Activated T-cell treated with anti-CD3 and anti-CD28 coated beads for 24 hours (primary cell): ENCODE results near the gene TMEM163.

Experiments
- DNase-seq: peaks from one replicate; pipeline ENCODE4 v3.0.0-alpha.2; 2020; ENCODE audit warnings: low read depth

TMEM163 gene

DNA sequence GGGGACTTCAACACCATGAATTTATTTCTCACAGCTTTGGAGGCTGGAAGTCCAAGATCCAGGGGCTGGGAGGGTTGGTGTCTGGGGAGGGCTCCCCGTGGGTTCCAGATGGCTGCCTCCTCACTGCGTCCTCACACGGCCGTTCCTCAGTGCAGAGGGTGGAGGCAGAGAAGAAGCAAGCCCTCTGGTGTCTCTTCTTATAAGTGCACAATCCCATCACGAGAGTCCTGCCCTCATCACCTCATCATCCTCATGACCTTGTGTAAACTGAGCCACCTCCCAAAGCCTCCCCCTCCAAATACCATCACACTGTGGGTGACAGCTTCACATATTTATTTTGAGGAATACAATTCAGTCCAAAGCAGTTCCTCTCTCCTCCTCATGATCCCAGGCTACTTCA is 26.3 kb downstream of the TMEM163 start:
- no peak for DNase-seq

DNA sequence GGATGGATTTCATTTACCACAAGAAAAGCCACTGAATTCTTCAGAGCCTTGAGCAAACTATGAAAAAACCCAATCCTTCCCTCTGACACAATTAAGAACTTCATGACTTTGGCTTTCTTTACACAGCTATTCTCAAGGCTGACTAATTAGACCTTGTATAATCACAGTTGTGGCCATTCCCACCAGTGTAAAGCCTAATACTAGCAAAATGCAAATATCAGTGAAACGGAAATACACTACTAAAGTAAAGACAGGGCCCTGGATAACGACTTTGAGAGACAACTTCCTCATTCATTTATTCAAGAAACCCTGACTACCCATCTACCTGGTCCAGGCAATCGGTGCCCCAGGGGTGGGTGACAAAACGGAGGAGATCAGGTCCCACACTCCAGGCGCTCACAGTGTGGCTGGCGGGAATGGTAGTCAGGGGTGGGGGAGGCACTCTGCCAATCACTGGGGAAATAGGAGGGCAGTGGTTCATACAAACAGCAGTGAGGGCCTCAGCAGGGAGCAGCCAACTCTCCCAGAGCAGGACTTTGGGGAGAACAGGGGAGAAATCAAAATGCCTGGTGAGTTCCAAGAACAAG is 28.1 kb downstream of the TMEM163 start:
- no peak for DNase-seq

DNA sequence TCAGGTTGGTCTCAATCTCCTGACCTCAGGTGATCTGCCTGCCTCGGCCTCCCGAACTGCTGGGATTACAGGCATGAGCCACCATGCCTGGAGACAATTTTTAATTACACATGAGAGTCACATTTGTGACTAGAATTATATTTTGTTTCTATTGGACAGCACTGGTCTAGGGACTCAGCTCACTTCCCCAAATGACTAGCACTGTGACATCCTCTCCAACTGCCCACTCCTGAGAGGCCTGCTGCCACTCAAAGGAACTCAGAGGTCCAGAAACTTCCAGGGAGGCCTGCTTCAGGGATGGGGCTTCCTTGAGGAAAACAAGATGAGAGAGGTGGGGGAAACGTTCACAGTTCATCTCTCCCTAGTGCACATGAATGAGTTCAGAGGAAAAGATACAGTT is 29.5 kb downstream of the TMEM163 start:
- DNase-seq, result no peak

DNA sequence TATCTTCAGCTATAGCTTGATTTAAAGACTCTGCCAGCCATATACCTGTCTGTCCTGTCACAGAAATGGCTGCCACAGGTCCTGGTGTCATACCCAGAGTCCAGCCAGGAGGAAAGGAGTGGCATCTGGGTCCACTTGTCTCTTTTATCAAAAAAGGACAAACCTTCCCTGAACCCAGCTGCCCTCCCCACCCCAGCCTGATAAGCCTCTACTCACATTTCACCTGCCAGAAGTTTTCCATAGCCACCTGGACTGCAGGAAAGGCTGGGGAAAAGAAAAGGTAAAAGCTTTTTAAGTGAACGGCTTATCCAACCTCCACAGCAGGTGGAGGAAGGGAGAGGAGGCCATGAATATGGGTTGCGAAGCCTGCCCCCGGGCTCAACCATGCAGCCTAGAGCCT is 32.8 kb downstream of the TMEM163 start:
- DNase-seq, result no peak

DNA sequence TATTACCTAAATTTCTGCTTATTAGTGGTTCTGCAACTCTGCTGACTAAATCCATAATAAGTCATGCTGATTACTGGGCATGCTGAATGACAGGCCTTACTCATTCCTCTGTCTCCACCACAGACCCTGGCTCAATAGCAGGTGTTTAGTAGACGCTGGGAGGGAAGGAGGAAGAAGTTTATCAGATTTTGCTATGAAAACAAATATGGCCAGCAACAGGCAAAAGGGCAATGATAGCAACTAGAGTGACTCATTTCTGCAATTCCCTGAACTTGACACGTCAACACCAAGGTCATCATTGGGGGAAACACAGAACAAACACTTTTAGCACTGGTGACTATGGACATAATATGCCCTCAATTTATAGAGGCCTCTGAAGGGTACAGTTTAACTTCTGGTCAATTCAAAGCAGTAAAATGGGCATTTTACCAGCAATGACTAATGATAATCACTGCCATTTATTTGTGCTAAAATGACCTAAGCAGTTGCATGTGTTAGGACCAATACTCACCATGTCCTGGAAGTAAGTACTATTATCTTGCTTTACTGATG is 35.2 kb downstream of the TMEM163 start:
- DNase-seq, result no peak

DNA sequence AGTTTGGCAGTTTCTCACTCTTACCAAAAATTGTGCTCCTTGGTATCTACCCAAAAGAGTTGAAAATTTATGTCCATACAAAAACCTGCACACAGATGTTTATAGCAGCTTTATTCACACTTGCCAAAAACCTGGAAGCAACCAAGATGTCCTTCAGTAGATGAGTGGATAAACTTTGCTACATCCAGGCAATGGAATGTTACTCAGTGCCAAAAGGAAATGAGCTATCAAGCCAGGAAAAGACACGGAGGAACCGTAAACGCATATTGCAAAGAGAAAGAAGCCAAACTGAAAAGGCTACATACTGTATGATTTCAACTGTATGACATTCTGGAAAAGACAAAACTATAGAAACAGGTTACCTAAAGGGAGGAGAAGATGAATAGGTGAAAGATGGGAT is 36.1 kb downstream of the TMEM163 start:
- DNase-seq, result no peak

DNA sequence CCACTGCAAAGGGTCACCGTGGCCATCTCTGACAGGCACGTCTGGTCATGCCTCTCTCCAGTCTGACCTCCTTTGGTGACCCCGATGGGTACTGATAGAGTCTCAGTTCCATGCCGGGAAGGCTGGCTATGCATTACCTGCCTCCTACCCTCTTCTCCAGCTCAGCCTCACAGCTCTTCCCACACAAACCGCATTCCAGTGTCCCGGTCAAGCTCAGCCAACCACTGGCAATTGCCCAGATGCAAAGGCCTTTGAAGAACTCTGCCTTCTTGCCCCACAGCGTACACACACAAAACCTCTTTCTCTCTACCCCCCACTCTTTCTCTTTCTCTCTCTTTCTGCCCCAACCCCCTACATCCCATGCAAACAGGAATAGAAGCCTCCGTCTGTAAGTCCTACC is 37.6 kb downstream of the TMEM163 start:
- DNase-seq, result no peak

DNA sequence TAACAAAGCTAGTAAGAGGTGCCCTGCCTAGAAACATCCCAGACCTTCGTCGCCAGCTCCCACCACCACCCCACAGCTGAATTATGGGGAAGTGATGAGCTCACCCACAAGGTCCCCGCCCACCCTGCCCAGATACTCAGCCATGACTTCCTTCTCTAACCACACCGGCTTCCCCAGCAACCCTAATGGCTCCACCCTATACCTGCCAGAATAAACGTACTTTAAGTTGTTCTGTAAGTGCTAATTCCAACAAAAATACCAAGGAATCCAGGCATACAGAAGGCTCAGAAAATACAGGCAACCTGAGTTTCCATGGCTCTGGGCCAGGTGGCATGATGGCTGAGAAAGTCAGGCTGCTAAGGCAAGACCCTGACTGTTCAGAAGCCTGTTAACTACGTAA is 39.1 kb downstream of the TMEM163 start:
- DNase-seq, result no peak

DNA sequence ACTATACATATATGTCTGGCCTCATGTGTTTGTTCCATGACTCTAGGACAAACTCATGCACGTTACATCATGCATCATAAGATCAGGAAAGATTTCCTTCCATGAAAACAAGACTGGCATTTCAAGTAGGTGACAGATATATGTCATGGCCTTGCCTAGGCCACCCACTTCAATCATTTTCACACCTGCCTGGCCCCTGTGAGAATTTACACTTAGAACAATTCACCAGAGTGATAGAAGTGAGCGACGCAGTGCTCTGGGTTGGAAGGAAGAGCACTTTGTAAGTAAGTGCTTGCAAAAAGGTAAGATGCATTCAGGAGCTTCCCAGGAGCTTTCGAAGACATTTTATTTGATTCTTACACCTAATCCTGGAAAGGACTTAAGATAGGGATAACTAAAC is 39.5 kb downstream of the TMEM163 start:
- no peak for DNase-seq

DNA sequence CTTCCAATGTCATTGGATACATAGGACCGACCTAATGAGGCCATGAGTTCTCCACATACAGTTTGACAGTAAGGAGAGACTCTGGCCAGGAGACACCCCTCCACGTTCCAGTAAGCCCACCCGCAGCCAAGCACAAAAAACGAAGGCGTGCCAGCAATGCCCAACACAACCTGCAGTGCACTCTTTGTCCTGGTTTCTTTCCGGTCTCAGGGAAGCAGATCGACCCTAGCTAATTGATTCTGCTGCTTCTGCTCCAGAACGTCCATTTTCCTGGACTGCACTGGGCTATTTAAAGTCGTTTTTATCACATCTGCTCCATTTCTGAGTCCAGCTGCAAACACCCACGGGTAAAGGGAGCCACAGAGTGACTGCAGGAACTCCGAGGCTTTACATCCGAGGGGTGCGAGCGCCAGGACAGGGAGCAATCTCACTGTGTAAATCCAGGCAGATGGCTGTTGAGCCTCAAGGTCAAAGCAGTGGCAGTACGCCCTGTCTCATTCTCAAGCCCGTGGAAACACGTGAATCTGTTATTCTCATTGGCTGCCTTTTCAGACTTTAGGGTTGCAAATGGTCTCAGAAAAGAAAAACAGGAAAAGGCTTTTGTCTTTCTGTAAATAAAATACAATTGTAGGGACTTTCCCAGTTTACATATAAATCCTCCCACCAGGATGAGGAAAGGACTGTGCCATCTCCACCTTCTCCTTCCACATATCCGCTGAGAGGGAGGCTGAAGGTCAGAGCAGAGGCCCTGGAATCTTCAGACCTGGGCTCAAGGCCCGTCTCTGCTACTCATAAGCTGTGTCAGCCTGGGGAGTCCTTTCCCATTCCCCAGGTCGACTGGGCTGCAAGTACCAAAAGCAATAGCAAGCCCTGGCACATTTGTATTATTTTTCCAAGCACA is 40.7 kb downstream of the TMEM163 start:
- no peak for DNase-seq

DNA sequence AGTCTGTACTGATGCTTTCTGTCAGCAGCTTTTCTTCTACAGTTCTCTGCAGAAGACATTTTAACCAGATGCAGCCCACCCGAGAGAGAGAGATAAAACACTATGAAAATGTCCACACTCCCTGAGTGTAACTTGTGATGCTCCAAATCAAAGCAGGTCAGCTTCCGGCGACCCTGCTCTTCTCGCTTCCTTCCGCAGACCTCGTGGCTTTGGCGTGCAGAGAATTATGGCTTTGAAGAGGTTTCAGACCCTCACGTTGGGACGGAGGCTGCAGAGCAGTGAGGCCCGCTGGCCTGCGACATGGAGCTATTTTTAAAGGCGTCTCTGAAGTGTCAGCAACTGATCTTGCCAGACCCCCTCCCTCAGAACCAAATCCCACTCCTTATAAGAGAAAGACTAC is 41.8 kb downstream of the TMEM163 start:
- DNase-seq, result no peak

DNA sequence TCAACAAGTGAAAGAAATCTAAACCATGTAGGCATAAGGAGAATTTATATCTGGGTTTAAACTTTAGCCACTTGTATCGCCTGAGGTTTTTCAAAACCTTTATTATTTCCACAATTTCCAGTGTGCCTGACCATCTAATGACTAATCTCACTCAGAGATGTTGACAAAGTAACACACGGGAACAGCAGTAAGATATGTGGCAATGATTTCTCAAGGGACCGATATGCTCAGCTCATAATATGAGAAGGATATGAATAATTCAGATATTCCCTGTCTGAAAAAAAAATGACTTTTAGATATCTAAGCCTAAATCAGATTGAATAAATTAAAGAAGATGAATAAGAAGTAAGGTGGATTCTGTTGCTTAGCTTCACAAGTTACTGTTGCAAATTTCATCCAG is 43.5 kb downstream of the TMEM163 start:
- DNase-seq, result no peak

DNA sequence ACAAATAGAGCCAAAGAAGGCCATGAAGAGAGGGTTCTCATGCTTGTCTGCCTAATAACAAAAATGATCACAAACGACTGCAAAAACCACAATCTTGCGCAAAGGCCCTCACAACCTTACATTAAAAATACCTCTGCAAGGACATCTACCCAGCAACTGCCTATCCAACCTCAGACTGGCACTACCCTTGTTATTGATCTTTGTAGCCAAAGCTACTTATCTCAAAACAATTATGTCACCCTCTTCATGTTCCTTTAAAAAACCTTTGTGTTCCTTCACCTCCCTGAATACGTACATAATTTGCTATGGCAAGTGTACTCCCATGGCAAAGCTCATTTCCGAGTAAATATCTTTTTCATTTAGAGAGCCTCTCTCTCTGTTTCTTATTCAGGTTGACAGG is 44.1 kb downstream of the TMEM163 start:
- no peak for DNase-seq

DNA sequence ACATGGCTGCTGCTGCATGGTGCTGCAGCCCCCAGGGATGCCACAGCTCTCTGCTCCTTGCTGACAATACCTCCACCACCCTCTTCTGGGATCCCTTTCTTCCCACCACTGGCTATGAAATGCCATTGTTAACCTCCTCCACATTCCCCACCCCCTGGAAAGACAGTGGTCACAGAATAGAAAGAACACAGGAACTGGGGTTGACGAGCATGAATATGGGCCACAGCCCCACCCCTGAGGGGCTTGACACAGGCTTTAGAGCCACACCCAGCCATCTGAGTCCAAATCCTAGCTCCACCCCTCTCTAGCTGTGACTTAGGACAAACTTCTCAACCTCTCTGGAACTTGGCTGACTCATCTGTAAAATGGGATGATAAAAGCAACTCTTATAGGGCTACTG is 47.3 kb downstream of the TMEM163 start:
- no peak for DNase-seq

DNA sequence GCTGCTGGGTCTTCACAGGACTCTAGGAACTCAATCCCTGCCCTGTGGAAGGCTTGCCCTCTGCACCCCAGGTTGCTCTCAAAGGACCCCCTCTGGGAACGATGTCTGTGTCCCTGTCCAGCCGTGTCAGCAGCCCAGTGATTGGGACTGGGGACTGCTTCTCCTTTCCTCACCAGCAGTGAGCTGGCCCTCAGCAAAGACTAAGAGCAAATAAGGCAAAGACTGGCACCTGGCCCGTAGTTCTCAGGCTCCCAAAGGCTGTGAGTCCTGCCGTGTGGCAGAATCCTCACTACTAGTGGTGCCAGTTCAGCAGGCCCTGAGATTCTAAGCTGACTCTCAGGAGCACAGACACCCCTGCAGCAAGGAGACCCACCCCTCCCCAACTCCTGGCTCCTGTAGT is 47.8 kb downstream of the TMEM163 start:
- no peak for DNase-seq

DNA sequence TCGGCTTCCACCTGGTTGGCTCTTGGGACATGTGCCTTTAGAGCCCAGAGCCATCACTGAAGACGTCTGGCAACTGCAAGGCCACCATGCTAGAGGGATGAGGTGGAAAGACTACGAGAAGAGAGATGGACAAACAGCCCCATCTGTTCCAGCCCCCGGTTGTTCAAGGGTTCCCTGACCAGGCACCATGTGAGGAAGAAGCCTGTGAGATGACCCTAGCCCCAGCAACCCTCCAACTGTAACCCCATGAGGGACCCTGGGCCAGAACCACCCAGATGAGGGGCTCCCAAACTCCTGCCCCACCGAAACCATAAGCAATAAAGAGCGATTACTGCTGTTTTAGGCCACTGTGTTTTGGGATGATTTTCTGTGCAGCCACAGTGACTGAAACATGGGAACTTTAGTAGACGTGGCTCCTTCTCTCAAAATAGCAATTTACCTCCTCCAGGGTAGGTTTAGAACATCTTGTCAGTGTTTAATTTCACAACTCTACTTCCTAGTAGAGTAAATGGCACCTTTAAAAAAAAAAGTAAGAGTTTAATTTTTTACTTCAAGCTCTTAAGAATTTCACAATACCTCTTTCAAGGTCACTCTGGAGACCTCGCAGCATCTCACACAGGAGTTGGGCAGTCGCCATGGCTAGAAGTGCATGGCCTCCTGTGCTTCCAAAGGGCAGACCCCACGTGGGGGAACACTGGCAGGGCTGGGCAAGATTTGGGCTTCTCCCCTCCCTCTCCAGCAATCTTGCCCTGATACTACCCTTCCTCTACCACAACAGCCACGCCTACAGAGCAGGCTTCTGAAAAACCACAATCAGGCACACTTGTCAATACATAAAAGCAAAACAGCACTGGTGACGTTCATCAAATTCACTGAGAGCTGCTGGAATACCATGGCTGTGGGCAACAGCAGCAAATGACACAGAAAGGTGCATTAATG is 48.8 kb downstream of the TMEM163 start:
- DNase-seq, result peak; percentile 20

DNA sequence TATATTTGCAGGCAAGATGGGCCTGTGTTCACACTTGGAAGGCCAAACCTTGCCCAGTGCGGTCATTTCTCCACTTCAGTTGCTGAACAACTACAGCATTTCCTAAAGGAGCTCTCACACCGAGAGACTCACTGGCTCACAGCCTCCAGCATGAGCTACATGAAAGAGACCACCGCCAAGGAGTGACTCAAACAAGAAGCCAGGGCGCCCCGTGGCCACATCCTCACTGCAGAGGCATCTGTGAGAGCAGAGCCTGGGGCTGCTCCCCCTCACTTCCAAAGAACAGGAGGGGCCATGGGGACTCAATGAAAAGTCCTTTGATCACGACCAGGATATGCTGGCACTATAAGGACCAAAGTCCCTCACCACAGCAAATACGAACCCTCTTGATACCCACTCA is 50.0 kb downstream of the TMEM163 start:
- DNase-seq, result peak; percentile 47

DNA sequence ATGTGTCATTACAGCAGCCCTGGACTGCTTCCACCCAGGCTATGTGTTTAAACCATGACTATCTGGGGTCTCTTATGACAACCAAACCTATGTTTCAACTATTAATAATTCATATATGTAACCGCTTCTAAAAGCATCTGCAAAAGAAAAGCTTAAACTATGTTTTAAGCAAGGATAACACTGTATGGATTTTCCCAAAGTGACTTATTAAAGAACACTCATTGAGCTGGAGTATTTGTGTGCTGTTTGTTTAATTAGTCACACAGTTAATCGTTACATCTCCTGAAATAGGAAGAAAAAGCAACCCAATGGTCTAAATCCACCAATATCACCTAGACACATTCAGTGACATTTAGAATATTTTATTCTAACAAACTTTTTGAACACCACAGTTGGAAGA is 51.3 kb downstream of the TMEM163 start:
- DNase-seq, result no peak

DNA sequence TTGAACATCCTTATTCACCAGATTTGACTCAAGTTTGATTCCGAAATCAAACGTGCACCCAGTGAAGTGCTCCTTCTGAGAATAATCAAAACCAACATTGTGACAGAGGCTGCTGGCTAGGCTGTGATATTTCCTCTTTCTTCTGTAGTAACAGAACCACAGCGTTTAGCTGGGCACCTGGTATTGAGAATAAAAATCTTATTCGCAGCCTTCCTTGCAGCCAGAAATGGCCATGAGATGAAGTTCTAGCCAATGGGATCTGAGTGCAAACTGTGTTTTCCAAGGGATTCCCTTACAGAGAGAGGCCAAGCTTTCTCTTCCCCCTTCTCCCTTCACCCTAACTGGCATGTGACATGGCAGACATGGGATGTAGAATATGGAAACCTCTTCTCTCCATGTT is 51.7 kb downstream of the TMEM163 start:
- DNase-seq, result no peak

DNA sequence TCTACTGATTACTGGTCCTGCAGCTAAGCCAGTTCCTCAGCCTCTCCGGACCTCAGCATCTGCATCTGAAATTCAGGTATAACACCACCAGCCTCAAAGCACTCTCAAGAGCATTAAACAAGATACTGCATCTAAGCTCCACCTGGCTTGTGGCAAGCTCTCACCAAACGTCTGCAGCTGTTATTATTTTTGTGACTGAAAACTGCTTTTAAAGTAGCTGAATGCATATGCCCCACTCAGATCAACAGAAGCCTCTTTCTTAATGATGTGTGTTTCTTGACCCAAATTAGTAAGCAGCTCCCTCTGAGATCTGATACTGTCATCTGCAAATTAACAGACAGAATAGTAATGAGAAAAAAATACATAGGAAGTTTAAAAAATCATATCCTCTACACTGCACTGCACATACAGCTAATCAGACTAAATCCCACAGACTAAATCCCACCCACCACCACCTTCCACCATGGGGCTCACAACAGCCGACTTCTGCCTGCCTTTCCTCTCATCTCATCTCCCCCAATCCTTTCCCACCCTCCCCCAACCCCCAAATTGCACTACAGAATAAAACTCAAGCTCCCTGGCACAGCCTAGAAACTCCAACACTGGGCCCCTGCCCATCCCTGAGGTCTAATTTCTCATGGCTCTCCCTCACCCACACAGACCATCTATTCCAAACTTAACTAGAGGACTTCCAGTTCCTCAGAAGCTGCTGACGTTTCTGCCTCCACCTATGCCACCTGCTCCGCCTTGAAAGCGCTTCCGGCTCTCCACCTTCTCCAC is 52.9 kb downstream of the TMEM163 start:
- no peak for DNase-seq
